ENCODE data around the gene GRXCR2.

Gene GRXCR2

DNA sequence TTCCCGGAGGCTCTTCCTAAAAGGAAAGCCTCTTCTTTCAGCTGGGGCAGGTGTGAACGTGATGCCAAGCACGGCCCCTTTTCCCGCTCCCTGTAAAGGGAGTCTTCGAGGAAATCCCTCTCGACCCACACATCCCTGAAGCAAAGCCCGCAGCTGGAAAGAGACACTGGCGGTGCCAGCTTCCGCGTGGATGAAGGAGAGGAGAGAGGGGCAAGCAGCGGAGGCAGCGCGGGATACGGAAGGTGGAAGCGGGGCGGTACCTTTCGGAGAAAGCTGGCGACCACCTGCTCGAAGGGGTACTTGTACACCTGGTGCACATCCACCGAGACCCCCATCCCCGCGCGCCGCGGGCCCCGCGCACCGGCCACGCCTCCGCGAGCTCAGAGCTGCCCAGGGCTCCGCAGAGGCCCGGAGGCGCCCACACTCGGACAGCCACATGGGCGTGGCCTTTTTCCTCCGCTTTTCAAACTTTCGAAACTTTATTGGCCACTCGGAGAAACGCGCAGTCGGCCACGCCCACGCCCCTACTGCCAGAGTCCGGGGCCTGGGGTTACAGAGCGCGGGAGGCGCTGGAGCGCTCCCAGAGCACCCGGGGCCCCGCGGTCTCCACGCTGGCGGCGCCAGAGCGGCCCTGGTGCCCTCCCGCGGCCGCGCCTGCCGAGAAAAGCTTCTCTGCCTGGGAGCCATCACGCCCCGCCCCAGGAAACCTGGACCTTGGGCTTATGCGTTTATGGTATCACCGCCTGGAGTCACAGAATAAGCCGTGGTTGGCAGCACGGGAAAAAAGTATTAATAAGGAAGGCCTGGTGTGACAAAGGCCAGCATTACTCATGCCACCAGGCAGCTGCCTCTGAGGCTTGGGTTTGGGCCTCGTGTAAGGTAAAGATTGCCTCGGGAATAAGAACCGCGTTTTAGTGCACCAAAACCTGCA is 37.6 kb downstream of the GRXCR2 start, which contains the start of gene PRELID2:
Gene PRELID2, minus strand, starts transcription at position 426 of the 931 bp plus-strand sequence. Its CDS starts 91 bp downstream, at position 335.
- DNase-seq, result peak; percentile 43

DNA sequence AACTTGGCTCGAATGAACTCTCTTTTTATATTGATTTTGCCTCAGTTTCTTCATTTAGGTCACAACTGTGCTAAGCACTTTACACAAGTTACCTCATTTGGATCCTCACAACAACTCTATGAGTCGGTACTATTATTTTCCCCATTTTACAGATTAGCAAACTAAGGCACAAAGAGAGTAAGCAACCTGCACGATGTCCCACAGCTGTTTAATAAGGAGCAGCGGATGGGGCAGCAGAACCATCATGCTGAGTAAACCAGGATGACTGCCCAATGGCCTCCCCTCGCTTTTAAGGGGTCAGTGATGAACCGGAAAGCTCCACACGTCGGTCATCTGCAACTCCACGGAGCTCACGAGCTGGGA is 38.3 kb downstream of the GRXCR2 start:
- no peak for DNase-seq

- DNase-seq, result no peak
Measured at GRCh38 chr5:145833631-145834200, 39.1 kb downstream of the GRXCR2 start.

- no peak for DNase-seq
Measured at GRCh38 chr5:145830594-145830993, 42.2 kb downstream of the GRXCR2 start.

DNA sequence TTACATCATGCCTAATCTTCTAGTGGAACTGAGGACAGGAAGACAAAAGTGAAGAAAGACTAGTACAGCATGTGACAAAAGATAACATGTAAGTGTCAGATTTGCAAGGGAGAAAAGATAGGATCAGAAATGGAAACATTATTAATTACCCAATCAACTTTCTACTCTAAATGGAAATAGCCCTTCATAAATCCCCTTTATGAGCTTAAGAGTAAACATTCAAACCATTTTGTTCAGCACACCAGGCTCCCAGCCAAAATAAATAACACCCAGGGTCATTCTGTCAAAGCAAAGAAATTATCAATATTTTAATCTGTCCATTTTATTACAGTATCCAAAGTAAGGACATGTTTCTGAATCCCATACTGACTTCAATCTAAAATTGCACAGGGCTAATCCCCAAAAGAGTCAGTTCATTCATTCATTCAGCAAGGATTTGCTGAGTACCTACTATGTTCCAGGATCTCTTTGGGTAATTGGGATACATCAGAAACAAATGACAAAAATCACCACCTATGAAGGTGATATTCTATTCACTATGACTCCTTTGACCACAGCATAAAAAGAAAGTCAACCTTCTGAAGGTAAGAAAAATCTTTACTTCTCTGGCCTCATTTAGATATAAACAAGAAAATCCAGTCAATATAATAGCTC is 43.0 kb downstream of the GRXCR2 start:
- DNase-seq, result peak; percentile 1

GRCh38 chr5:145826895-145827674 is 45.7 kb downstream of the GRXCR2 start:
- no peak for DNase-seq

DNA sequence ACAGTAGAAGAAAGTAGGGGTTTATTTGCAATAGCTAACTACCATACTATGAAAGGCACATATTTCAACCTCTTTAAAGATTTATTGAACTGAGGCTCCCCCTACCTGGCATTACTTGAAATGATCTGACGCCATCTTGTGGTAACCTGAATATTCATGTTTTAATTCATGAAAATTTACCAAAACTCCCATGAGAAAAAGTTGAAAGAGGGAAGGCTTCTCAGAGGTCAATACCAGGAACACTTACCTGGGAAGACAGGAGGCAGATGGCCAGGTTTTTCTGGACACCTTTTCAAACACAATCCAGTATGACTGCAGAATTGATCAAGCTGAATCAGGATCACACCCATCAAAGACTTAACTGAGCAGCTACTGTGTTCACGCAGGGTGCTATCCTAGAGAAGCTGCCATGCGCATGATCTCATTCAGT is 47.0 kb downstream of the GRXCR2 start:
- peak; percentile 6 for DNase-seq

GRCh38 chr5:145824040-145824439 is 48.8 kb downstream of the GRXCR2 start:
- no peak for DNase-seq

DNA sequence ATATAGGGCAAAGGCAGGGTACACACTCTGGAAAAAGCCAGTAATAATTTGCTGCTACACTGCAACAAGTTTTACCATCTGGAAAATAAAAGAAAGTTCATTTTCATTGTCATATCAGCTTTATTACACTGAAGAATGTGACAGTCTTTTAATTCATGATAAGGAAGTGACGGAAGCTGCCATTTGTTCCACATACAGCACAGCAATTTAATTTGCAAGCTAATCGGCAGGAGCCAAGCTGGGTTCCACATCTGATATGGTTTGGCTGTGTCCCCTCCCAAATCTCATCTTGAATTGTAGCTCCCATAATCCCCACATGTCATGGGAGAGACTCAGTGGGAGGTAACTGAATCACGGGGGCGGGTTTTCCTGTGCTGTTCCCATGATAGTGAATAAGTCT is 54.2 kb downstream of the GRXCR2 start:
- no peak for DNase-seq

DNA sequence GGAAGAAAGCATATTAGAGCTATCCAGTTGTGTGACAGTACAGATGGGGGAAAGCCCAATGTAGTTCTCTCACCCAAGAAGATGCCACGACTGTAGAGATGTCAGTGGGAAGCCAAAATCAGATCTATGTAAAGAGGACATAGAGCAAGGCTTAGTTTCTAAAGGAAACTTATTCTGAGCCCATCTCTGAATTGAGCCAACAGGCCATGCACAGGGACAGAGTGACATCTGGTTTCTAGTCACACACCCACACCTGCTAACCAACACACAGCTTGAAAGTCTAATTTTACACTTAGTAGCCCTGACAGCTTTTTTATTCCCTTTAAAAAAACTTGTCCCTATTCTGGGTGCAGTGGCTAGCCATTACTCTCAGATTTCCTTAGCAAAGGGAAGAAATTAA is 59.9 kb downstream of the GRXCR2 start:
- DNase-seq, result no peak

- DNase-seq, result peak; percentile 0
Measured at GRCh38 chr5:145811834-145812625, 60.8 kb downstream of the GRXCR2 start.

Data from NCI-H1092 (cell line).